ENCODE data around the gene CHD9NB.

The CHD9NB gene

DNA sequence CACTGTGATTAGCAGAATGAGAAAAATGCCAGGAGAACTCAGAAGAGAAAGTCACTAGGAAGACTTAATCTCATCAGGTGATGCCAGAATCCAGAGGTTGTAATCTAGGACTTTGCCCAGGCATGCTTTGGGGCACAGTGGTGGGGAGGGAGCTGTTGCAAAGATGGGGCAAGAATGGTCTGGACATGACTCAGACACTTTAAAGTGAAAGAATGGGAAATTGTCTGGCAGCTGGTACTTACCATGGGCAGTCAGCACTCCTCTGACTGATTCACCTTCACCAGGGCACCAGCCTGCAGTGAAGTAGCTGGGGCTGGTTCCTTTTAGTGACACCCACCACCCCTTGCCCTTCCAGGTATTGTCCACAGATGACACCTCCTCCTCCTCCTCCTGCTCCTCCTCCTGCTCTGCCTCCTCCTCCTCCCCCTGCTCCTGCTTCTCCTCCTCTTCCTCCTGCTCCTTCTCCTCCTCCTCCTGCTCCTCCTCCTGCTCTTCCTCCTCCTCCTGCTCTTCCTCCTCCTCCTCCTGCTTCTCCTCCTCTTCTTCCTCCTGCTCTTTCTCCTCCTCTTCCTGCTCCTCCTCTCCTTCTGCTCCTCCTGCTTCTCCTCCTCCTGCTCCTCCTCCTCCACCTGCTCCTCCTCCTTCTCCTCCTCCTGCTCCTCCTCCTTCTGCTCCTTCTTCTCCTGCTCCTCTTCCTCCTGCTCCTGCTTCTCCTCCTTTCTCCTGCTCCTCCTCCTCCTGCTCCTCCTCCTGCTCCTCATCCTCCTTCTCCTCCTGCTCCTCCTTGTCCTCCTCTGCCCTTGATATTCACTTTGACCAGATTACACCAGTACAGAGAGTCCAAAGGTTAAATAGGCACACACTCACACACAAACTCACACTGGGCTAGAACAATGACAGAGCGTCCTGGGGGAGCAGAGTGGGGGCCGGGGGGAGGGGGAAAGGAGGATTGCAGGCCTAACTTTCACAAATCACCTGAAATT is at the start of gene CHD9NB:
Gene CHD9NB, minus strand, starts transcription at position 379 of the 983 bp plus-strand sequence. CDS start 8,739 bp downstream, outside the sequence.
- no peak for DNase-seq (ENCODE audit: low spot score)

GRCh38 chr16:53100889-53101288 is 48.2 kb upstream of the CHD9NB start:
- no peak for DNase-seq (ENCODE audit: low spot score)

DNA sequence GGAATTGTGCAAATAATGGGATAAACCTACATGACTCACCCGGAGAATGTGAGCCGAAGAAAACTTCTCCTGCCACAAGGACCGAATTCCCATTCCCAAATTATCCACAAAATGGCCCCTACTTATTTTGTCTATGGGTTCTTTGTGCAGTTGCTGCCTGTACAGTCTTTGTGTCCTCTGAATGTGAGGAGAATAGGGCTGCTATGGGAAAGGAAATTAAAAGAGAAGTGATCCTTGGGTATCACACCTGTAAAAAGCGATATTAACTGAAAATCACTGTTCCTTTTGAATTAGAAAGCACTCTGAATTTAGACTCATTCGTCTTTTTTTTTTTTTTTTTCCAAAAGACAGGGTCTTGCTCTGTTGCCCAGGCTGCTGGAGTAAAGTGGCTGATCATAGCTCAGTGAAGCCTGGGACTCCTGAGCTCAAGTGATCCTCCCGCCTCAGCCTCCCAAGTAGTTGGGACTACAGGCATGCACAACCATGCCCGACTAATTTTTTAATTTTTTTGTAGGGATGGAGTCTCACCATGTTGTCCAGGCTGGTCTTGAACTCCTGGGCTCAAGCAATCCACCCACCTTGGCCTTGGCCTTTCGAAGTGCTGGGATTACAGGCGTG is 47.5 kb upstream of the CHD9NB start:
- no peak for DNase-seq (ENCODE audit: low spot score)

- peak; percentile 58 for DNase-seq (ENCODE audit: low spot score)
These were observed 46.8 kb upstream of the CHD9NB start for GRCh38 chr16:53099318-53100130.

GRCh38 chr16:53098526-53099317 is 46.0 kb upstream of the CHD9NB start:
- peak; percentile 36 for DNase-seq (ENCODE audit: low spot score)

GRCh38 chr16:53097190-53097589 is 44.5 kb upstream of the CHD9NB start:
- DNase-seq (ENCODE audit: low spot score): no peak

DNA sequence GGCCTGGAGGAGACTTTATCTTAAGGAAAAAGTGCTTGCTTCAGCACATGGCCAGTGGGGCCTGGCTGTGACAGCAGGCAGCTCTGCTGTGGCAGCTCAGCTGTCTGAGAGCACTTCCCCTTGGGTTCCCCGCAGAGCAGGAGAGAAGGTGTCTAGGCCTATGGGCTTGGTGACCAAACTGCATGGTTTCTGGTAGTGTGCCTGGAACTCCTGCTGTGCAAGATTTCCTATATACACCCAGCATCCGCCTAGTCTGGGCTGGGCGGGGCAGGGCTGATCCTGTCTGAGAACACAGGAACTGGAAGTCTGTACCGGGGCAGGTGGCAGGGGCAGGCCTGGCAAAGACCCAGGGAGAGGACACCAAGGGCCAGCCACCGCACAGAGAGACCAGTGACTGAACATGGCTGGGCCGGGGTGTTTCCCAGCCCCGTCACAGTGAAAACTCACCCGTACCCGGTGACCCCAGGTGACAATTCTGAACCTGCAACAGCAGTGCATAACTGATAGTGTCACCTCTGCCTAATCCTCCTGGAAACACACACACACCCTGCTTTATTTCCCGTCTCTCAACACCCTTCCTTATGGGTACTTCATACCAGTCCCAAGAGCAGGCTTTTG is 41.4 kb upstream of the CHD9NB start:
- peak; percentile 24 for DNase-seq (ENCODE audit: low spot score)

DNA sequence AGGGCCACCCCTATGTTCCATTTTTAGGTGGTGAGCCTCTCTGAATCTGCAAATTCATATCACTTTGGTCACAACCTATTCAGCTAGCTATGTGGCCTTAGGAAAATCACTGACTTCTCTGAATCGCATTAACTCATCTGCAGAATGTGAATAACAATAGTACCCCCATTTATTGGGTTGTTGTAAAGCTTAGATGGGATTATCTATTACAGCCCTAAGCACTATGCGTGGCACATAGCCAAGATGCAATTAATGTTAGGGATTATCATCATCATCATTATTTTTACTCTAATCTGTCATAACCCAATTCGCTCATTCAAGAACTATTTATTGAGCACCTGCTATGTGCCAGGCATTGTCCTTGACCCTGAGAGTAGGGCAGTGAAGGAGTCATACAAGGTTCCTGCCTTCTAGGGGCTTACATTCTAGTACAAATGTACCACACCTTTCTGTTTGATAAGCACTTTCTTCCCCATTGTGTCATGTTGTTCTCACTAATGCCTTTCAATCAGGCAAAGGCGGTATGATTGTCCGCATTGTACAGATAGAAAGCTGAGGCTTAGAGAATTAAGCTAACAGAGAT is 40.6 kb upstream of the CHD9NB start:
- no peak for DNase-seq (ENCODE audit: low spot score)

DNA sequence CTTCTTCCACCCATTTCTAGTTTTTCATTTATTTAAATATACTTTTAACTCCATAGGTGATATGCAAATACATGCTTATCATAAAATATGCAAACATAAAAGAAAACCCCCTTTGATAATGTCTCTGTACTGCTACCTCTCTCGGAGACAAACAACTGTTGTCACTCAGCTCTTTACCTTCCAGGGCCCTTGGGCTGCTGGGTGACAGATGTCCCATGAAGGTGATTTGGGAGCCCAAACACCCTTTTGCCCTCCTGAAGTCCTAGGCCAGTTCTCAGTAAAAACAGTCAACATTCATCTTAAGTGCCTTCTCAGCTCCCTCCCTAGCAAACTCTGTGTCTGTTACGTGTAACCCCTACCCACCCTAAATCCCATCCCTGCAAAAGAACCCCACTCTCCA is 39.6 kb upstream of the CHD9NB start:
- no peak for DNase-seq (ENCODE audit: low spot score)

GRCh38 chr16:53091466-53092211 is 38.9 kb upstream of the CHD9NB start:
- DNase-seq (ENCODE audit: low spot score): no peak

DNA sequence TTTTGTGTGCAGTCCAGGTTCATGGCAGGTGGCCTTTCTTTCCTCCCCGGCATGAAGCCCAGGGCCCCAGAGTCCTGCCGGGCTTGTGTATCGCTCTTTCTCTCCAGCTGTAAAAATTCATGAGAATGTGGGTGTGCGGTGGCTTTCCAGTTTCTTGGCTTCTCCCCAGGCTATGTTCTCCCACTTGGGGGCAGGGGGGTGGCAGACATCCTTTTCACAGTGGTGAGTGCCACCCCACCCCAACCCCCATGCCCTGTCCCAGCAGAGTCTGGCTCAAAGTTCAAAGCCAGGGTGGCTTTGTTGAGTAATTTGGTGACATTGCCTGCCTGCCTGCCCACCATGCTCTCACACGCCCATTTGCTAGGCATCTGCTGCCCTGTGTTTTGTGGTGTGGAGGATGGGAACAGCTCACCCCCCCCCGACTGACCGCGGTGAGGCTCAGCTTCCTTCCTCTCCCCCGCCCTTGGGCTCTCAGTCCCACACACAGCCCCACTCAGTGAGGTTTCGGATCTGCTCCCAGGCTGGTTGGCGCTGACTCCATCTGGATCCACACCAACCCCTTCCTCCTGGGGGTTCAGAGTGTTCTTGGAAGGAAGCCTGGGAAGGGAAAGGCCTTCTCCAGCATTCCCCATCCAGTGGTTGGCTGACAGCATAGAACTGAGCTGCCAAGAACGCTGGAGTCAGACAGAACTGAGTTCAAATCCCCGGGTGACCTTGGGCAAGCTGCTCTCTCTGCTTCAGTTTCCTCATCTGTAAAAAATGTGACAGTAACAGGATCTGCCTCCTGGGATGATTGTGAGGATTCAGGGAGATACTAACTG is 38.1 kb upstream of the CHD9NB start:
- DNase-seq (ENCODE audit: low spot score): no peak

DNA sequence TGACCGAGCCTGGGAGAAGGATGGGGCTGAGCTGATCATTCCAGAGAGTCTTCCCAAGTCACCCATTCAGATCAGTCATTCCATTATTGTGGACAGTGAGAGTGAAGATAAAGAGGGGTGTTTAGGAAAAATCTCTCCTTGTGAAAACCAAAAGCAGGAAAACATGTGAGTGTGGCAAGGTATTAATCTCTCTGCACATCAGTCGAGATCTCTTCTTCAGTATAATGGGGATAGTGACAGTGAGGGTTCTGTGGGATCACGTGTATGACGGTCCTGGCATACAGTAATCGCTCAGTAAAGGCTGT is 37.5 kb upstream of the CHD9NB start:
- DNase-seq (ENCODE audit: low spot score): no peak

DNA sequence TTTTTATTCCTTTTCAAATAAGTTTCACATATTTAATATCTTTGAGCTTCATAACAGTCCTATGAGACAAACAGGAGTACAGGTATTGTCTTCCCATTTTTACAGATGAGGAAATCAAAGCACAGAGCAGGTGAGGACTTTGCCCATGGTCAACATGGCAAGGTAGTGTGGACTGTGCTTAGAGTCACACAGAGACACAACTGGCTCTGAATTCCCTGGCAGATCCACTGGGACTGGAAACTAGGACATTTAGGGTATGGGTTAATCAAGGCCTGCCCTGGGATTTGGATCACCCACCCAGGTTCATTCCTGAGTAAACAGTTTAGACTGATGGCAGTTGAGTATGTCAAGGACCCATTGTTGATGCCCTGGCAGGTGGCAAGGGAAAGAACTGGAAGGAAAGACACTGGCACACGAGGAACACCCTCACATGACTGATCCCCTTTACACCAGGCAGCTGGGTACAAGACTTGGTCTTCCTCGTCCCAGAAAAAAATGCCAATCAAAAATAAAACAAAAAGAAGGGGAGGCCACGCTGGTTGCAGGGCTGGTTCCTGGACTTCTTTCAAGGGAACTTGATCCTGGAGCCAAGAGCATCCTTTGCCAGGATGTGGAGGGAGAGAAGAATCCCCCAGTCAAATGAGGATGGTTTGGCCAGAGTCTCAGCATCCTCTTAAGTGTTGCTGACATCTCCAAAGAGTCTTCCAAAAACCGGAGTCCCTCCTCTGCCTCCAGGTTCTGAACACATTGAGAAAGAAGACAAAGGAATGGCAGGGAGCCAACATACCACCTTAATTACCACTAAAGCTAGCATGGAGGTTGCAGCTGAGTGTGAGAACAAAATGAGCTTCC is 37.0 kb upstream of the CHD9NB start:
- DNase-seq (ENCODE audit: low spot score): no peak

GRCh38 chr16:53087101-53087500 is 34.4 kb upstream of the CHD9NB start:
- no peak for DNase-seq (ENCODE audit: low spot score)

- DNase-seq (ENCODE audit: low spot score): no peak
These were observed 33.3 kb upstream of the CHD9NB start for GRCh38 chr16:53085931-53086421.

GRCh38 chr16:53085369-53085843 is 32.7 kb upstream of the CHD9NB start:
- no peak for DNase-seq (ENCODE audit: low spot score)

DNA sequence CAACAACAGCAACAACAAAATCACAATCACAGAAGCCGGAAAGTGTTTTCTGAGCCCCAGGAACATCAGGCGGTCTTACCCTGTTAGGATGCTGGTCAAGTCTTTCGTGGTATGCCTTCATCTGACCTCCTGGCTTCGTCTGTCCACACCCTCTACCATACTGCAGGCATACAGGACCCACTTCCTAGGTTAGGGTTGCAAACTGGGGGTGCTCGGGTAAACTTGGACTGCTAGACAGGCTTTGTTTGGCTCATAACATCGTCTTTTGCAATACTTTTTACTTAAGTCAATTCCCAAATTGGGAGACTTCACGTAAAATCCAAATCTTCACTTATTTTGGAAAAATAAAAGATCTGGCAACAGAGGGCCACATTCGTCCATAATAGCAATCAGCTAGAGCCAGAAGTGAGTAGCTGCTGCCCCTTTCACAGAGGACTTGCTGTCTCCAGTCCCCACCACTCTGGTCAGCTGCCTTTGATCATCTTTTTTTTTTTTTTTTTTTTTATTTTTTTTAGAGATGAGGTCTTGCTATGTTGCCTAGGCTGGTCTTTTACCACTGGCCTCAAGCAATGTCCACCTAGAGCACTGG is 32.1 kb upstream of the CHD9NB start:
- no peak for DNase-seq (ENCODE audit: low spot score)

- DNase-seq (ENCODE audit: low spot score): no peak
These were observed 31.4 kb upstream of the CHD9NB start for GRCh38 chr16:53084141-53084541.

Measured in CD4-positive, alpha-beta T cell treated with Interleukin-6 at 100 ng/mL for 8 hours (primary cell).